ENCODE measurements around the gene TMEM43.

TMEM43 gene

GRCh38 chr3:14169435-14169834 is 44.6 kb downstream of the TMEM43 start:
- H3K9me3 ChIP-seq (replicated peaks in 1 of 11), result no peaks in the 10 kb centered on the region
- H3K36me3 ChIP-seq, result peaks cover 81 to 89% (median 86%) of the 10 kb centered on the region in 11 experiments
- H3K4me3 ChIP-seq, result no peak overlapping the region
- peaks cover 0 to under 1% (median 0%) of the 10 kb centered on the region in 10 experiments; a peak in 1 of 20 replicates for H3K4me1 ChIP-seq
- H3K4me2 ChIP-seq, result no peak overlapping the region
- H4K20me1 ChIP-seq, result peaks cover 9 to 31% (median 17%) of the 10 kb centered on the region in 11 experiments; a peak in 20 of 22 replicates
- no peak overlapping the region for H3K9ac ChIP-seq
- H3K27ac ChIP-seq, result no peak overlapping the region
- H3K27me3 ChIP-seq, result no peaks in the 10 kb centered on the region
- no peak for TF ChIP-seq Cebpa-rat (IDR thresholded peaks at IDR 0.05)

- Histone ChIP-seq H4K20me1 (peaks cover 13 to 35% (median 22%) of the 10 kb centered on the region in 11 experiments; a peak in 21 of 22 replicates), H3K4me2 (no peak overlapping the region), H3K27me3 (peaks cover 0 to 3% (median 0%) of the 10 kb centered on the region in 11 experiments; a peak in 5 of 22 replicates), H3K4me3 (no peak overlapping the region), H3K27ac (no peak overlapping the region), H3K36me3 (peaks cover 76 to 85% (median 81%) of the 10 kb centered on the region in 11 experiments), H3K9ac (no peak overlapping the region), H3K4me1 (peaks cover 0 to 5% (median 2%) of the 10 kb centered on the region in 10 experiments; a peak in 16 of 20 replicates), H3K9me3 (replicated peaks in 1 of 11) (no peaks in the 10 kb centered on the region)
- TF ChIP-seq Cebpa-rat (IDR thresholded peaks at IDR 0.05), result no peak
These were observed 45.0 kb downstream of the TMEM43 start for GRCh38 chr3:14169871-14170270.

GRCh38 chr3:14170531-14171159 is 45.8 kb downstream of the TMEM43 start:
- peaks cover 8 to 12% (median 10%) of the 10 kb centered on the region in 10 experiments for H3K4me1 ChIP-seq
- H3K36me3 ChIP-seq, result peaks cover 69 to 77% (median 74%) of the 10 kb centered on the region in 11 experiments
- no peak overlapping the region for H3K4me2 ChIP-seq
- peaks cover 21 to 43% (median 29%) of the 10 kb centered on the region in 11 experiments; a peak in 21 of 22 replicates for H4K20me1 ChIP-seq
- H3K9ac ChIP-seq, result no peak overlapping the region
- TF ChIP-seq Cebpa-rat (IDR thresholded peaks at IDR 0.05), result no peak
- H3K9me3 ChIP-seq (replicated peaks in 1 of 11), result no peaks in the 10 kb centered on the region
- H3K27me3 ChIP-seq, result peaks cover 0 to 7% (median 0%) of the 10 kb centered on the region in 11 experiments; a peak in 5 of 22 replicates
- H3K4me3 ChIP-seq, result no peak overlapping the region
- H3K27ac ChIP-seq, result no peak overlapping the region

- H3K4me3 ChIP-seq, result no peak overlapping the region
- H4K20me1 ChIP-seq, result peaks cover 32 to 52% (median 48%) of the 10 kb centered on the region in 11 experiments; a peak in 21 of 22 replicates
- H3K36me3 ChIP-seq, result peaks cover 55 to 59% (median 56%) of the 10 kb centered on the region in 11 experiments
- H3K9ac ChIP-seq, result no peak overlapping the region
- H3K4me1 ChIP-seq, result peaks cover 24 to 31% (median 28%) of the 10 kb centered on the region in 10 experiments
- no peak for TF ChIP-seq Cebpa-rat (IDR thresholded peaks at IDR 0.05)
- H3K27me3 ChIP-seq, result peaks cover 0 to 7% (median 0%) of the 10 kb centered on the region in 11 experiments; a peak in 5 of 22 replicates
- no peak overlapping the region for H3K27ac ChIP-seq
- H3K9me3 ChIP-seq (replicated peaks in 1 of 11), result no peaks in the 10 kb centered on the region
- H3K4me2 ChIP-seq, result no peak overlapping the region
These were observed 47.6 kb downstream of the TMEM43 start for GRCh38 chr3:14172496-14172895.

GRCh38 chr3:14174483-14174882 is 49.6 kb downstream of the TMEM43 start:
- no peak for TF ChIP-seq Cebpa-rat (IDR thresholded peaks at IDR 0.05)
- no peak overlapping the region for H3K27ac ChIP-seq
- peaks cover 0 to 7% (median 0%) of the 10 kb centered on the region in 11 experiments; a peak in 5 of 22 replicates for H3K27me3 ChIP-seq
- H4K20me1 ChIP-seq, result peaks cover 32 to 57% (median 48%) of the 10 kb centered on the region in 11 experiments; a peak in 21 of 22 replicates
- H3K9ac ChIP-seq, result no peak overlapping the region
- peak overlapping the region in 6 of 11 experiments; percentile 68 to 96 (median 92); a peak in 10 of 22 replicates for H3K4me2 ChIP-seq
- no peak overlapping the region for H3K4me3 ChIP-seq
- H3K36me3 ChIP-seq, result peaks cover 36 to 40% (median 37%) of the 10 kb centered on the region in 11 experiments
- no peaks in the 10 kb centered on the region for H3K9me3 ChIP-seq (replicated peaks in 1 of 11)
- peaks cover 32 to 40% (median 37%) of the 10 kb centered on the region in 10 experiments for H3K4me1 ChIP-seq

- peaks cover 32 to 57% (median 48%) of the 10 kb centered on the region in 11 experiments; a peak in 21 of 22 replicates for H4K20me1 ChIP-seq
- H3K9ac ChIP-seq, result peak overlapping the region in 1 of 11 experiments; percentile 11; a peak in 1 of 22 replicates
- peaks cover 0 to 7% (median 0%) of the 10 kb centered on the region in 11 experiments; a peak in 5 of 22 replicates for H3K27me3 ChIP-seq
- H3K36me3 ChIP-seq, result peaks cover 25 to 29% (median 26%) of the 10 kb centered on the region in 11 experiments
- H3K4me3 ChIP-seq, result no peak overlapping the region
- no peaks in the 10 kb centered on the region for H3K9me3 ChIP-seq (replicated peaks in 1 of 11)
- H3K4me2 ChIP-seq, result peak overlapping the region; percentile 68 to 96 (median 88)
- peaks cover 39 to 51% (median 47%) of the 10 kb centered on the region in 10 experiments for H3K4me1 ChIP-seq
- no peak overlapping the region for H3K27ac ChIP-seq
- no peak for TF ChIP-seq Cebpa-rat (IDR thresholded peaks at IDR 0.05)
These were observed 50.7 kb downstream of the TMEM43 start for GRCh38 chr3:14175383-14176037.

GRCh38 chr3:14177580-14178246 is 52.9 kb downstream of the TMEM43 start:
- H3K9ac ChIP-seq, result peak overlapping the region; percentile 85 to 97 (median 92)
- H3K4me2 ChIP-seq, result peak overlapping the region; percentile 82 to 96 (median 90)
- H3K4me3 ChIP-seq, result peak overlapping the region; percentile 74 to 92 (median 86)
- H3K36me3 ChIP-seq, result peaks cover 13 to 27% (median 24%) of the 10 kb centered on the region in 11 experiments
- peaks cover 29 to 54% (median 45%) of the 10 kb centered on the region in 11 experiments; a peak in 21 of 22 replicates for H4K20me1 ChIP-seq
- H3K9me3 ChIP-seq (replicated peaks in 1 of 11), result no peaks in the 10 kb centered on the region
- no peak for TF ChIP-seq Cebpa-rat (IDR thresholded peaks at IDR 0.05)
- H3K27ac ChIP-seq, result peak overlapping the region; percentile 85 to 96 (median 90)
- peaks cover 0 to 7% (median 0%) of the 10 kb centered on the region in 11 experiments; a peak in 5 of 22 replicates for H3K27me3 ChIP-seq
- H3K4me1 ChIP-seq, result peaks cover 39 to 53% (median 50%) of the 10 kb centered on the region in 10 experiments

Measured in BLaER1 treated with 17β-estradiol and CSF1 and Interleukin-3, amounts not matched to agents 10 nM and 100 nM (cell line).